A549 treated with AZD9567 at 1 μM for 4 hours (cell line): ENCODE data around the gene ZNF75A. TPM values are rescaled to one million over a fixed set of nuclear protein-coding genes. Genes with fewer than 3 reads are reported as not detected.

Experiments used
- total RNA-seq: library from RNA; stranded (reverse); fragments of 200-300 nt; extraction: Qiagen RNA extraction; gene quantifications from 5 replicates; pipeline ENCODE4 v1.2.3, GENCODE V29; 2022; ENCODE audit not compliant: insufficient read depth

The ZNF75A gene
- total RNA-seq: 10.6 to 20.8 TPM (median 11.2 TPM) in 5 replicates

DNA sequence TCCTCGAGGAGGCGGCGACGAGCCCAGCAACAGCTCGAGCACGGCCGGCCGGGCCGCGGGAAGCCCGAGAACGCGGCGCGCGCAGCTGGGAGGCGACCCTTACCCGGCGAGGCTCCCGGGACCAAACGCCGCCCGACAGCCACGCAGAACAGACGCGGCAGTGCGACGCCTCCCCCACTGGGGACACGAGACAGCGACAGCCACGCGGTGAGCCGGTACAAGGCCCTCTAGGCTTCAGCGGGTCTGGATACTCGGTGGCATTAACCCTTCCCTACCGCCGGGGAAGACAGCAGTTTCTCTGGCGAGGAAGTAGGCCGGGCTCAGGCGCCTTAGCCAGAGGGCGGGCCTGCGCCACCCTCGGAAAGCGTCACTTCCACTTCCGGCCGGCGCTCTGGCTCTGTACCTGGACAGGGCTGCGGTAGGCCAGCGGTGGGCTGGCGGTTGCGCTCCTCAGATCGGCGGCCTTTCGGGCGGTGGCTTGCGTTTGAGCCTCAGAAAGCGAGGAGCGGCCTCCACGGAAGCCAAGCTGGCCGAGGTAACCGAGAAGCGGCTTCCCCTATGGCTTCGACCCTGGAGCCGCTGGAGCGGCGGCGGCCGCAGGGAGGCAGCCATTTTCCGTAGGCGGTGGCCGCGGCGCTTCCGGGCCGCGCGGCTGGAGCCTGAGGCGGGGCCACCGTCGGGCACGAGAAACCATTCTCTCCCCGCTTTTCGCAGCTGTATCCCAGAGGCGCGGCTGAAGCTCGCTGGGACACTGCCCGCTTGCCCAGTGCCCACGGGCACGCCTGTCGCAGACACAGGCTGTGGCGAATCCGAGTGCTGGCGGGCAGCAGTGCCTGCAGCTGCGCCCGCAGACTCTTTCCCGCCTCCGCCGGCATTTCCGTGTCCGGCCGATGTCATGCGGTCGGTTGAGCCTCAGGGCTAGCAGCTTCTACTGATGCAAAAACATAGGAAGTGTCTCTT lies at the start of gene ZNF75A, which contains the start of gene TIGD7:
Gene ZNF75A, plus strand, starts transcription at position 389 of the 960 bp plus-strand sequence. CDS start 2,932 bp downstream, outside the sequence.
Gene TIGD7, minus strand, starts transcription at position 322 of the 960 bp plus-strand sequence. CDS start 4,816 bp downstream, outside the sequence.

DNA sequence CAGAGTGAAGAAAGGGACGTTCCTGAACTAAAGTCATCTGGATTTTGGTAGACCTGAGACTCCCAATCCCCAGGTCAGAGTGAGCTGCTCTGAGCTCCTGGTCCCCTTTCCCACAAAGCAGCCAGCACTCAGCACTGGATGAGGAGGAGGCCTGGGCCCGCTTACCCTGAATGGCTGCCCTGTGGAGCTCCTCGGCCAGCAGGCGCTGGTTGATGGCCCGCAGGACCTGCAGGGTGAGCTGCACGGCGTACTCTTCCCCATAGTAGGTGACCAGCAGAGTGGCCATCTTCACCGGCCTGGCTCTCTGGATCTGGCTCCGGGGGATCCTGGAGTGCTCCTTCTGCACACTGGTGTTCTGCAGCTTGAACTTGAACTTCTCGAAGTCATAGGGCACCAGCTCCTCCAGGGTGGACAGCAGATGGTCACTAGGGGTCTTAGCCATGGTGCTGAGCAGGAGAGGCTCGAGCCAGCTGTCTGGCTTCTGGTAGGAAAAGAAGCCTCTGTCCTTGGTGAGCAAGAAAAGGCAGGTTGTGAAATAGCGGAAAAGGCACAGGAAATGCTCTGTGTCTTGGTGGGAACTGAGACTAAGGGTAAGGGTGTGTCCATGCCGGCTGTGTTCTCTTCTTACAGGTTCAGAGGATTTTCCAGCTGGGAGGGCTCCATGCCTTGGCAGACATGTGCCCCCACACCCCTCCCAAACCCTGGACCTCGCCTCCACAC lies 49.0 kb upstream of the ZNF75A start, which contains the start of gene MEFV:
Gene MEFV, minus strand, starts transcription at position 488 of the 720 bp plus-strand sequence. Its CDS starts 46 bp downstream, at position 442.

DNA sequence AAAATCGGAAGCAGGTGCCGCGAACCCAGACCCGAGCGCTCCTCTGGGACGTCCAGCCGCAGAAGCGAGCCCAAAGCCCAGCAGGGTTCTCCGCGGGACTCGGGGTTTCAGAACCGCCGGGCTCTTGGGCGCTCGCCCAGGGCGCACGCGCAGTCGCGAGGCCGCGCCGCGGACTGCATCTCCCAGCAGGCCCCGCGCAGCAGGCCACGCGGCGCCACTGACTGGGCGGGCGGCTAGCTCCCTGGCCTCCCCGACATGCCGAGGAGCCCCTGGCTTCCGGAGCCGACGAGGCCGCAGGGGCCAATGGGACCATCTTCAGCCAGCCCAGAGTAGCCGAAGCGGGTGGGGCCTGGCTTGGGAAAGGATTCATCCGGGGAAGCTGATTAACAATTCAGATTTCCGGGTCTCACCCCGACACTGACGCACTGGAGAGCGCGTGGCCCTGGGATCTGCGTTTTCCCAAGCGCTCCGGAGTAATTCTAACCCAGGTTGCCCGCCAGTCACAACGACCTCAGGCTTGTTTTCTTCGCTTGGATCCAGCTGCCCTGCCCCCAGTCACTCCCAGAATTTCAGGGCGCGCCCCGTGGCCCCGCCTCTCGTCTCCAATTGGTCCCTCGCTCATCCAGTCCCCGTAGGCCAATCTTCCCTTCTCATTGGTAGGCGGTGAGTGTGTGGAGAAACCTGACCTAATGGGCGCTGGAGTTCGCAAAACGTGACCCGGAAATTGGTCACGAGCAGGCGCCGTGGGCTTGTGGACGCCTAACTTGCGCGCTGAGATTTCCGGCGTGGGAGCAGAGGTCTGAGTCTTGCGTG lies 22.4 kb upstream of the ZNF75A start, which contains the start of gene ZNF263:
Gene ZNF263, plus strand, starts transcription at position 762 of the 813 bp plus-strand sequence. CDS start 328 bp downstream, outside the sequence.

DNA sequence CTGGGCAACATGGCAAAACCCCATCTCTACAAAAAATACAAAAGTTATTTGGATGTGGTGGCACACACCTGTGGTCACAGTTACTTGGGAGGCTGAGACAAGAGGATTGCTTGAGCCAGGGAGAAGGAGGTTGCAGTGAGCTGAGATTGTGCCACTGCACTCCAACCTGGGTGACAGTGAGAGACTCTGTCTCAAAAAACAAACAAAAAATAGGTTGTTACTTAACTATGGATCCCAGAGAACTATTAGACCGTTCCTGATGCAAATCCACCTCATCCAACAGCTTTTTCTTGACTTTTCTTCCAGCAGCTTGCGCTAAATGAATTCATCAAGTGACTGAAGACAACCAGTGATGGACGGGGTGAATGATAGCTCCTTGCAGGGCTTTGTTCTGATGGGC lies 50.3 kb downstream of the ZNF75A start, which contains the start of gene OR2C1:
Gene OR2C1, plus strand, starts transcription at position 301 of the 400 bp plus-strand sequence. Its CDS starts 52 bp downstream, at position 353.

Other genes starting within 250 kb of the ZNF75A start
- gene IL32, start 239.9 kb upstream of the ZNF75A start, total RNA-seq: 13.0 to 37.1 TPM (median 22.9 TPM) in 5 replicates
- 0.03 TPM in 1 of 5 replicates, not detected in the others for gene ZSCAN10, start 206.2 kb upstream of the ZNF75A start, total RNA-seq
- 12.9 to 15.4 TPM (median 14.2 TPM) in 5 replicates for gene ZNF205, start 192.9 kb upstream of the ZNF75A start, total RNA-seq
- gene ZNF213, start 170.5 kb upstream of the ZNF75A start, total RNA-seq: 12.4 to 13.5 TPM (median 12.8 TPM) in 5 replicates
- gene OR1F1, start 117.3 kb upstream of the ZNF75A start, total RNA-seq: 0.13 to 0.31 TPM (median 0.26 TPM) in 4 of 5 replicates, not detected in the other
- 7.8 to 9.3 TPM (median 8.4 TPM) in 5 replicates for gene ZNF200, start 70.3 kb upstream of the ZNF75A start, total RNA-seq
- gene MEFV, start 48.9 kb upstream of the ZNF75A start, total RNA-seq: not detected in 5 replicates
- 33.5 to 39.6 TPM (median 36.7 TPM) in 5 replicates for gene ZNF263, start 22.0 kb upstream of the ZNF75A start, total RNA-seq
- gene TIGD7, start 67 bp upstream of the ZNF75A start, total RNA-seq: 0.87 to 2.1 TPM (median 1.2 TPM) in 5 replicates
- gene OR2C1, start 50.4 kb downstream of the ZNF75A start, total RNA-seq: not detected in 5 replicates
- gene ZSCAN32, start 95.5 kb downstream of the ZNF75A start, total RNA-seq: 13.7 to 19.9 TPM (median 17.8 TPM) in 5 replicates
- 7.7 to 13.7 TPM (median 13.0 TPM) in 5 replicates for gene ZNF174, start 95.7 kb downstream of the ZNF75A start, total RNA-seq
- 0.45 to 1.2 TPM (median 1.0 TPM) in 5 replicates for gene ZNF597, start 138.0 kb downstream of the ZNF75A start, total RNA-seq
- gene NAA60, start 138.2 kb downstream of the ZNF75A start, total RNA-seq: 48.4 to 51.9 TPM (median 50.8 TPM) in 5 replicates
- gene C16orf90, start 190.0 kb downstream of the ZNF75A start, total RNA-seq: not detected in 5 replicates
- 19.3 to 22.3 TPM (median 20.9 TPM) in 5 replicates for gene CLUAP1, start 195.5 kb downstream of the ZNF75A start, total RNA-seq